ENCODE results near the gene DSCAM.

- TF ChIP-seq CTCF (IDR thresholded peaks at IDR 0.05) (no peak), POLR2A (IDR thresholded peaks at IDR 0.05) (no peak)
These were observed 798.8 kb downstream of the DSCAM start for GRCh38 chr21:40047993-40048730.
